ENCODE data around the gene GRPR. TPM values are rescaled to one million over a fixed set of nuclear protein-coding genes. Genes with fewer than 3 reads are reported as not detected.
"Not testable (repeated sequence)": the region's sequence is repeated elsewhere in the genome, so short reads cannot be mapped to it uniquely, and the experiment has no call there.

The GRPR gene
- total RNA-seq, 6 experiments from 2014 or later, result 0.11 to 0.28 (median 0.23) TPM; not detected in 1

DNA sequence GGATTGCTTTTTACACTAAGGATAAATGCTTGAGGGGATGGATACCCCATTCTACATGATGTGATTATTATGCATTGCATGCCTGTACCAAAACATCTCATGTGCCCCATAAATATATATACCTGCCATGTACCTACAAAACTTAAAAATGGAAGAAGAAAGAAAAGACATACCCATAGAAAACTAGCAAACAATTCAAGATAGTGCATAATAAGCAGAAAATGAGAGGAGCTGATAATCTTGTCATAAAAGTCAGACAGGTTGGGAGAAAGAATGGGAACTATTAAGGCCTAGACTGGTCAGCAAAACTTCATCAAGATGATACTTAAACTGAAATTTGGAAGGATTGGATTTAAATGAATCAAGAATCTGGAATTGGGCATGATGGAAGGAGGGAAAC is 22.3 kb downstream of the GRPR start:
- Mint-ChIP-seq H3K36me3 (ENCODE audit: low read depth) (no peaks in the 10 kb centered on the region), H3K4me1 (ENCODE audit: low read depth) (peaks cover 7% of the 10 kb centered on the region; the same call in 1 of the 2 replicates), H3K4me3 (no peak overlapping the region), H3K27me3 (ENCODE audit: insufficient read depth) (no peaks in the 10 kb centered on the region), H3K27ac (no peak overlapping the region), H3K9me3 (no peaks in the 10 kb centered on the region; the same call in 1 of the 2 replicates)
- DNase-seq, result no peak
- TF ChIP-seq, protein P1, sequence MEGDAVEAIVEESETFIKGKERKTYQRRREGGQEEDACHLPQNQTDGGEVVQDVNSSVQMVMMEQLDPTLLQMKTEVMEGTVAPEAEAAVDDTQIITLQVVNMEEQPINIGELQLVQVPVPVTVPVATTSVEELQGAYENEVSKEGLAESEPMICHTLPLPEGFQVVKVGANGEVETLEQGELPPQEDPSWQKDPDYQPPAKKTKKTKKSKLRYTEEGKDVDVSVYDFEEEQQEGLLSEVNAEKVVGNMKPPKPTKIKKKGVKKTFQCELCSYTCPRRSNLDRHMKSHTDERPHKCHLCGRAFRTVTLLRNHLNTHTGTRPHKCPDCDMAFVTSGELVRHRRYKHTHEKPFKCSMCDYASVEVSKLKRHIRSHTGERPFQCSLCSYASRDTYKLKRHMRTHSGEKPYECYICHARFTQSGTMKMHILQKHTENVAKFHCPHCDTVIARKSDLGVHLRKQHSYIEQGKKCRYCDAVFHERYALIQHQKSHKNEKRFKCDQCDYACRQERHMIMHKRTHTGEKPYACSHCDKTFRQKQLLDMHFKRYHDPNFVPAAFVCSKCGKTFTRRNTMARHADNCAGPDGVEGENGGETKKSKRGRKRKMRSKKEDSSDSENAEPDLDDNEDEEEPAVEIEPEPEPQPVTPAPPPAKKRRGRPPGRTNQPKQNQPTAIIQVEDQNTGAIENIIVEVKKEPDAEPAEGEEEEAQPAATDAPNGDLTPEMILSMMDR (IDR thresholded peaks at IDR 0.05), result no peak

- Mint-ChIP-seq H3K27ac (no peak overlapping the region), H3K27me3 (ENCODE audit: insufficient read depth) (peaks cover 3% of the 10 kb centered on the region; the same call in 1 of the 2 replicates)
These were observed 25.5 kb downstream of the GRPR start for GRCh38 chrX:16148896-16149295.

GRCh38 chrX:16155581-16156096 is 32.3 kb downstream of the GRPR start:
- peaks cover 11% of the 10 kb centered on the region for H3K4me1 Mint-ChIP-seq (ENCODE audit: low read depth)
- no peak overlapping the region for H3K27ac Mint-ChIP-seq
- H3K4me3 Mint-ChIP-seq, result no peak overlapping the region
- no peak for DNase-seq
- TF ChIP-seq, protein P1 (IDR thresholded peaks at IDR 0.05), result no peak
- peaks cover 3% of the 10 kb centered on the region; the same call in 1 of the 2 replicates for H3K27me3 Mint-ChIP-seq (ENCODE audit: insufficient read depth)
- H3K36me3 Mint-ChIP-seq (ENCODE audit: low read depth), result no peaks in the 10 kb centered on the region
- H3K9me3 Mint-ChIP-seq, result no peaks in the 10 kb centered on the region

More at GRCh38 chrX:16148896-16149295, 25.5 kb downstream of the GRPR start:
- Mint-ChIP-seq H3K4me3 (no peak overlapping the region), H3K36me3 (ENCODE audit: low read depth) (no peaks in the 10 kb centered on the region), H3K9me3 (no peaks in the 10 kb centered on the region; the same call in 1 of the 2 replicates), H3K4me1 (ENCODE audit: low read depth) (peaks cover 7% of the 10 kb centered on the region; the same call in 1 of the 2 replicates)
- TF ChIP-seq, protein P1 (IDR thresholded peaks at IDR 0.05), result no peak
- no peak for DNase-seq

- Mint-ChIP-seq H3K4me1 (ENCODE audit: low read depth) (peaks cover 19% of the 10 kb centered on the region), H3K27me3 (ENCODE audit: insufficient read depth) (peaks cover 3% of the 10 kb centered on the region; the same call in 1 of the 2 replicates), H3K36me3 (ENCODE audit: low read depth) (no peaks in the 10 kb centered on the region), H3K9me3 (no peaks in the 10 kb centered on the region), H3K27ac (no peak overlapping the region), H3K4me3 (no peak overlapping the region)
- DNase-seq, result no peak
- TF ChIP-seq, protein P1 (IDR thresholded peaks at IDR 0.05), result no peak
These were observed 33.4 kb downstream of the GRPR start for GRCh38 chrX:16156692-16157331.

GRCh38 chrX:16160729-16161128 is 37.4 kb downstream of the GRPR start:
- peak; percentile 78 for DNase-seq
- Mint-ChIP-seq H3K27me3 (ENCODE audit: insufficient read depth) (no peaks in the 10 kb centered on the region), H3K4me1 (ENCODE audit: low read depth) (peaks cover 25% of the 10 kb centered on the region), H3K4me3 (peak overlapping the region; percentile 71), H3K36me3 (ENCODE audit: low read depth) (no peaks in the 10 kb centered on the region), H3K27ac (peak overlapping the region; percentile 85), H3K9me3 (no peaks in the 10 kb centered on the region)
- TF ChIP-seq, protein P1 (IDR thresholded peaks at IDR 0.05), result no peak

- Mint-ChIP-seq H3K27ac (peak overlapping the region; percentile 85), H3K4me1 (ENCODE audit: low read depth) (peaks cover 25% of the 10 kb centered on the region), H3K4me3 (peak overlapping the region; percentile 71; the same call in 1 of the 2 replicates)
- not testable (repeated sequence) for H3K36me3 Mint-ChIP-seq (ENCODE audit: low read depth); DNase-seq; H3K9me3 Mint-ChIP-seq; H3K27me3 Mint-ChIP-seq (ENCODE audit: insufficient read depth)
These were observed 37.8 kb downstream of the GRPR start for GRCh38 chrX:16161173-16161572.

Data from HFFc6 (cell line).